ENCODE measurements around the gene QTRT2. TPM values are rescaled to one million over a fixed set of nuclear protein-coding genes. Genes with fewer than 3 reads are reported as not detected.

The QTRT2 gene
- total RNA-seq, 4 donors from 2014 or later = 9.4 to 29.1 (median 21.3) TPM

GRCh38 chr3:114076711-114077110 is 20.2 kb downstream of the QTRT2 start:
- Histone ChIP-seq H3K36me3 (peaks cover 6 to 96% of the 10 kb centered on the region in 2 donors), H3K4me1 (peaks cover 0 to 33% (median 0%) of the 10 kb centered on the region in 3 donors), H3K27ac (no peak overlapping the region), H3K4me3 (no peak overlapping the region), H3K27me3 (no peaks in the 10 kb centered on the region), H3K9me3 (no peaks in the 10 kb centered on the region)
- whole genome bisulfite sequencing, 2 donors (ENCODE audit: low coverage in 1 of 2) = 0 to 72% methylated on average over 2 to 6 of the region's 6 CpGs
- TF ChIP-seq CTCF (IDR thresholded peaks at IDR 0.05) (no peak), POLR2AphosphoS5 (IDR thresholded peaks at IDR 0.05) (no peak), EP300 (IDR thresholded peaks at IDR 0.05) (no peak), POLR2A (IDR thresholded peaks at IDR 0.05) (no peak)
- ATAC-seq = no peak

GRCh38 chr3:114078126-114078525 is 21.6 kb downstream of the QTRT2 start:
- Histone ChIP-seq H3K27ac (no peak overlapping the region), H3K27me3 (no peaks in the 10 kb centered on the region), H3K36me3 (peaks cover 6 to 96% of the 10 kb centered on the region in 2 donors), H3K9me3 (no peaks in the 10 kb centered on the region), H3K4me3 (no peak overlapping the region), H3K4me1 (peaks cover 0 to 31% (median 0%) of the 10 kb centered on the region in 3 donors)
- TF ChIP-seq EP300 (IDR thresholded peaks at IDR 0.05) (no peak), POLR2AphosphoS5 (IDR thresholded peaks at IDR 0.05) (no peak), POLR2A (IDR thresholded peaks at IDR 0.05) (no peak), CTCF (IDR thresholded peaks at IDR 0.05) (no peak)
- ATAC-seq = no peak

- H3K36me3 ChIP-seq = peaks cover 4 to 96% of the 10 kb centered on the region in 2 donors
- H3K27me3 ChIP-seq = no peaks in the 10 kb centered on the region
- H3K4me3 ChIP-seq = no peak overlapping the region
- TF ChIP-seq POLR2A (IDR thresholded peaks at IDR 0.05) = no peak
- TF ChIP-seq CTCF (IDR thresholded peaks at IDR 0.05) = no peak
- TF ChIP-seq POLR2AphosphoS5 (IDR thresholded peaks at IDR 0.05) = no peak
- no peak for TF ChIP-seq EP300 (IDR thresholded peaks at IDR 0.05)
- no peak overlapping the region for H3K27ac ChIP-seq
- H3K9me3 ChIP-seq = no peaks in the 10 kb centered on the region
- WGBS, 2 donors (ENCODE audit: low coverage in 1 of 2) = 69 to 80% methylated on average over 5 of the region's 5 CpGs
- peaks cover 0 to 31% (median 0%) of the 10 kb centered on the region in 3 donors for H3K4me1 ChIP-seq
- ATAC-seq = no peak
Observed at GRCh38 chr3:114079761-114080160, 23.2 kb downstream of the QTRT2 start.

GRCh38 chr3:114080201-114080600 is 23.7 kb downstream of the QTRT2 start:
- H3K27ac ChIP-seq = no peak overlapping the region
- H3K36me3 ChIP-seq = peaks cover 3 to 96% of the 10 kb centered on the region in 2 donors
- TF ChIP-seq POLR2A (IDR thresholded peaks at IDR 0.05) = no peak
- no peak for TF ChIP-seq EP300 (IDR thresholded peaks at IDR 0.05)
- no peak for TF ChIP-seq CTCF (IDR thresholded peaks at IDR 0.05)
- TF ChIP-seq POLR2AphosphoS5 (IDR thresholded peaks at IDR 0.05) = no peak
- H3K9me3 ChIP-seq = no peaks in the 10 kb centered on the region
- peaks cover 0 to 31% (median 0%) of the 10 kb centered on the region in 3 donors for H3K4me1 ChIP-seq
- no peak for ATAC-seq
- H3K4me3 ChIP-seq = no peak overlapping the region
- no peaks in the 10 kb centered on the region for H3K27me3 ChIP-seq

GRCh38 chr3:114081037-114081436 is 24.5 kb downstream of the QTRT2 start:
- TF ChIP-seq POLR2AphosphoS5 (IDR thresholded peaks at IDR 0.05) = no peak
- TF ChIP-seq CTCF (IDR thresholded peaks at IDR 0.05) = no peak
- no peak for TF ChIP-seq EP300 (IDR thresholded peaks at IDR 0.05)
- TF ChIP-seq POLR2A (IDR thresholded peaks at IDR 0.05) = no peak
- Histone ChIP-seq H3K27me3 (no peaks in the 10 kb centered on the region), H3K4me3 (no peak overlapping the region), H3K27ac (no peak overlapping the region), H3K9me3 (no peaks in the 10 kb centered on the region), H3K36me3 (peaks cover 3 to 96% of the 10 kb centered on the region in 2 donors), H3K4me1 (peaks cover 0 to 31% (median 0%) of the 10 kb centered on the region in 3 donors)
- no peak for ATAC-seq
